Tibial nerve (tissue), 4 donors: ENCODE data around the gene CD151.

ENCODE experiments used
- EP300 ChIP-seq, 2 donors: sonication (generic); formaldehyde crosslinking; IDR thresholded peaks; one replicate each; pipeline ENCODE4 v1.6.1; 2017; ENCODE audit warnings: antibody characterized with exemption in 2 of 2, mild to moderate bottlenecking in 1 of 2
- POLR2A ChIP-seq, 2 donors: fragments of 450-650 bp; IDR thresholded peaks; one replicate each; pipeline ENCODE4 v1.6.1; 2017; ENCODE audit warnings: antibody characterized with exemption in 2 of 2, mild to moderate bottlenecking in 2 of 2, moderate library complexity in 2 of 2
- TF ChIP-seq, protein P1 (sequence below), 5 experiments: fragments of 200-600 bp in 3 of 5; fragments of 450-650 bp in 2 of 5; sonication (generic) in 3 of 5; IDR thresholded peaks; one replicate each; pipeline ENCODE4 v1.5.1; 2016 to 2019; ENCODE audit warnings: antibody characterized with exemption in 5 of 5, mild to moderate bottlenecking in 3 of 5, moderate library complexity in 2 of 5

DNA sequence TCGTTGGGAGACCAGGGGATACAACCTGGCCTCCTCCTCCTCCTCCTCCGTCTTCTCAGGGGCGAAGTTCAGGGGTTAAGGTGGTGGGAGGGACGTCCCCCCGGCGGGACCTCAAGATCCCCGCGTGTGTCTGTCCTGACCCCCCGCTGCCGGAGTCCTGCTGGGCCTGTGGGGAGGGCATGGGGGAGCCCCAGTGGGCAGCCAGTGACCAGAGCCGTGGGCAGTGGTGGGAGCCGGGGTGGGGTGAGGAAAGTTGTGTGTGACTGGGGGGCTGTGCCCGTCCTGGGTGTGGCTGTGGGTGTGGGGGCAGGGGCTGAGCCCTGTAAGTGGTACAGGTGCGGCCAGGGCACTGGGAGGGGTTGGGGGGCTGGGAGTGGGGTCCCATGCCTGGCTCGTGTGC lies 20.0 kb downstream of the CD151 start:
- TF ChIP-seq, protein P1, sequence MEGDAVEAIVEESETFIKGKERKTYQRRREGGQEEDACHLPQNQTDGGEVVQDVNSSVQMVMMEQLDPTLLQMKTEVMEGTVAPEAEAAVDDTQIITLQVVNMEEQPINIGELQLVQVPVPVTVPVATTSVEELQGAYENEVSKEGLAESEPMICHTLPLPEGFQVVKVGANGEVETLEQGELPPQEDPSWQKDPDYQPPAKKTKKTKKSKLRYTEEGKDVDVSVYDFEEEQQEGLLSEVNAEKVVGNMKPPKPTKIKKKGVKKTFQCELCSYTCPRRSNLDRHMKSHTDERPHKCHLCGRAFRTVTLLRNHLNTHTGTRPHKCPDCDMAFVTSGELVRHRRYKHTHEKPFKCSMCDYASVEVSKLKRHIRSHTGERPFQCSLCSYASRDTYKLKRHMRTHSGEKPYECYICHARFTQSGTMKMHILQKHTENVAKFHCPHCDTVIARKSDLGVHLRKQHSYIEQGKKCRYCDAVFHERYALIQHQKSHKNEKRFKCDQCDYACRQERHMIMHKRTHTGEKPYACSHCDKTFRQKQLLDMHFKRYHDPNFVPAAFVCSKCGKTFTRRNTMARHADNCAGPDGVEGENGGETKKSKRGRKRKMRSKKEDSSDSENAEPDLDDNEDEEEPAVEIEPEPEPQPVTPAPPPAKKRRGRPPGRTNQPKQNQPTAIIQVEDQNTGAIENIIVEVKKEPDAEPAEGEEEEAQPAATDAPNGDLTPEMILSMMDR (IDR thresholded peaks at IDR 0.05), result no peak
- no peak for TF ChIP-seq EP300 (IDR thresholded peaks at IDR 0.05)
- no peak for TF ChIP-seq POLR2A (IDR thresholded peaks at IDR 0.05)
